HG02870 (cell line): Measurements from ENCODE around the gene ZNF850.

Source experiments
- ATAC-seq: cut with Tn5 transposase; IDR thresholded peaks from one replicate; pipeline ENCODE4 v1.9.1; 2021; ENCODE audit warnings: mild to moderate bottlenecking, moderate library complexity; ENCODE audit not compliant: unreplicated experiment

Gene ZNF850

DNA sequence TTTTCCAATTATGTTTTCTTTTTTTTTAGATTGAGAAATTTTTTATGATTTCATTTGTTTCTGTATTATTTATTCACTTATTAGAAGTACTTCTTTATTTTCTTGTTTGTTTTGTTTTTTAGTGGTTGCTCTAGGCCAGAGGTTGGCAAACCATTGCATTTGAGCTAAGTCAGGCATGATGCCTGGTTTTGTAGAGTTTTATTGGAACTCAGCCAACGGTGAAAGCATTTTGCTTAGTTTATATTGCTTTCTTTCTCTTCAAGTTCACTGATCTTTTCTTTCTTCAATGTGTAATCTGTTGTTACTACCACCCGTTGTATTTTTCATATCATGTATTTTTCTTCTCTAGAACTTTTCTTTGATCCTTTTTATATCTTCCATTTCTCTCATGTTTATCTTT, 65.5 kb downstream of the ZNF850 start:
- ATAC-seq: no peak

DNA sequence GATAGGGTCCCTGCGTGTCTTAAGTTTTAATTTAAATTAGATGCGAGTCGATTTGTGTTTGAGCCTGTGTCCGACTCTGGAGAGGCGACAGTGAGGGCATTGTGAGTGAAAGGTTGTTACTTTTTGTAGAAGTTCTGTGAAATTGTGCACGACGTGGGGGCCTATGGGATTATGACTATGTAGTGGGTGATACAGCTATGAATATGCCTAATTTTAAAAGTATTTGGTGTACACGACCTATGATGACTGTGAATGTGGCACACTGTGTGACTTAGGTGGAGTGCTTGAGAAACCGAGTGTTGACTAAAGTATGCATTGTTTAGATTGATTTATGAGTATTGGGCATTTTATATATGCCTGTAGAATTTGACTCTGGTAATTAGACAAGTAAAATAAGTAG, 84.5 kb downstream of the ZNF850 start:
- ATAC-seq: no peak

DNA sequence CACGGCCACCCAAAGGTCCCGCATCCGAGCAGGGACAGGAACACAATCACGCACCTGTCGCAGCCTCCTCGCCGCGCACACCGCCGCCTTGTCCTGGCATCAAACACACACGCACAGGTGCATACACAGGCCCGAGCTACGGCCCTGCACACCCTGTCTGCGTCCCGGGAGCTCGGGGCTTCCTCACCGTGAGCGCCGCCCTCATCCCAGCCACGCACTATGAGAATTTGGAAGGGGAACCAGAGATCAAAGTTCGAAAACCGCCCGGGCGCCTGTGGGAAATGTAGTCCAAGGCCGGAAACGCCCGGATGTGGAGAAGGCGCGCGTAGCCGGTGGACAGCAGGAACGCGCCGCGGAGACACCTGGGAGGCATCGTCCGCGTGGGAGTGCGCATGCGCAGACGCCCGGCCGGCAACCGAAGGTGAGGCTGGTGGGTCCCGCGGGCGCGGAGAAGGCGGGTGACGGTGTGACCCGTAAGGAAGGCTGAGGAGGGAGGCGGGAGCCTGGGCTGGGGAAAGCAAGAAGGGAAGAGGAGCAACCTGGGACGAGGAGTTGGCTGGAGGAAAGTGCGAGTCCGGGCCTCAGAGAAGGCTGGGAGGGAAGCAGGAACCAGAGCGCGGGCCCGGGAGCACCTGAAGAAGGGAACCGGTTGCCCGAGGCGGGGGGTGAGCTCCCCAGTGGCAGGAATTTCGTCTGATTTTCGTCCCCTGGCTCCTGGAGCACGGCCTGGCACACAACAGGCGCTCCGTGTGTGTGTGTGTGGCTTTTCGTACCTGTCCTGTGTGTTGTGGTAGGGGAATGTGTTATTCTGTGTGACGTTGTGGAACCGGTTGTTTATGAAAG, 85.2 kb downstream of the ZNF850 start, which contains the start of gene ZNF567:
TSS of gene ZNF567 (plus strand) at position 399 of the 843 bp plus-strand sequence. CDS start 7,256 bp downstream, outside the sequence.
- peak; percentile 92 for ATAC-seq

DNA sequence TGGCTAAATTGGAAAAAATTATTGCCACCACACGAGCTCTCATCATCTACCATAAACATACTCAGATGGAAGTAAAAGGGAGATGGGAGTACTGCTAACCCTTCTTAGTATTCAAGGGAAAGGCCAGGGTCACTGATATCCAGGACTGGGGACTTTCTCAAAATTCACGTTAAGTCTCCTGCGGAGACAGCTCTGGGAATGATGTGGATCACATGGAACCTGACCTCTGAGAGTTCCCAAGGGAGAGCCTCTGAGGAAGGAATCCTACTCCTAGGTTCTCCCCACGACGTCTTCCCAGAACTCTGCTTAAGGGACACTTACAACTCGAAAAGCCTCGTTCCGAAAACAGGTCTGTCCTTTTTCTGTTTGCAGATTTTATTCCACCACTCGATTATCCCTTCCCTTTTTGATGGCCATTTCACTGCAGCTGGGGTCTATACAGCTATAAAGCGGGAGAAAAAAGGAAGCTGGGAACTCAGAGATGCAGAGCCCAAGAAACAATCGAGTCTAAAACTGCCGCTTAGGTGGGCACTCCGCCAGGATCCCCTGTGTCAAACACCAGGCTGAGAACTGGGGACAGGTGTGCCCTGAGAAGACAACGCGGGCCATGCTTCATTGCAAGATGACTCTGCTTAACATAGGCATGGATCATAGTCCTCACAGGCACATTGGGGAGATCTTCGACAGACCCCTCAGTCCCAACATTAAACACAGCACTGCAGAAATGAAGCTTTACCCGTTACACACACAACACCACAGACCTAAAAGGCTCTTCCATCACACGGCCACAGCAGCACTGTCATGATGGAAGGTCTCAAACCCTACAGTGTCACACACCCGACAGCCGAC, 86.0 kb downstream of the ZNF850 start:
- peak; percentile 5 for ATAC-seq

DNA sequence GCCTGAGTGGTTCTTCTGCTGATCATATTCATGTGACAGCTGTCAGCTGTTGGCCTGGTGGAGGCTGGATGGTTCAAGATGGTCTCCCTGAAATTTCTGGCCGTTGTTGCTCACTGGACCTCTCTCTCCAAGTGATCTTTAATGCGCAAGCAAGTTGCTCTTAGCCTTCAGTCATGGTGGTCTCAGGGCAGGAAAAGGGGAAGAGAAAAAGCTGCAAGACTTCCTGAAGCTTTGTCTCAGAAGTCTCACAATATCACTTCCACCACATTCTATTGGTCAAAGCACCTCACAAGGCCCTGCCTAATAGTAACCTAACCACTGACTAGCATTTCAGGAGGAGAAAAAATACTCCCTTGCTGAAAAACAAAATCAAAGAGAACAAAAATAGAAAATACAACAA, 86.8 kb downstream of the ZNF850 start:
- no peak for ATAC-seq

DNA sequence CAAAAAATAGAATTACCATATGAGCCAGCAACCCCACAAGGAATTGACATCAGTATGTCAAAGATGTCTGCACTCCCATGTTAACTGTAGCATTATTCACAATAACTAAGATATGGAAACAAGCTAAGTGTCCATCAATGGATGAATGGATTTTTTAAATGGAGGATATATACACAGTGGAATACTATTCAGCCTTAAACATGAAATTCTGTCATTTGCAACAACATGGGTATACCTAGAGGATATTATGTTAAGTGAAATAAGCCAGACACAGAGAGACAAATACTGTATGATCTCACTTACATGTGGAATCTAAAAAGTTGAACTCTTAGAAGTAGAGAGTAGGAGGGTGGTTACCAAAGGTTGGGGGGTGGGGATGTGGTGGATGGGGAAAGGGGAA, 93.2 kb downstream of the ZNF850 start:
- no peak for ATAC-seq

DNA sequence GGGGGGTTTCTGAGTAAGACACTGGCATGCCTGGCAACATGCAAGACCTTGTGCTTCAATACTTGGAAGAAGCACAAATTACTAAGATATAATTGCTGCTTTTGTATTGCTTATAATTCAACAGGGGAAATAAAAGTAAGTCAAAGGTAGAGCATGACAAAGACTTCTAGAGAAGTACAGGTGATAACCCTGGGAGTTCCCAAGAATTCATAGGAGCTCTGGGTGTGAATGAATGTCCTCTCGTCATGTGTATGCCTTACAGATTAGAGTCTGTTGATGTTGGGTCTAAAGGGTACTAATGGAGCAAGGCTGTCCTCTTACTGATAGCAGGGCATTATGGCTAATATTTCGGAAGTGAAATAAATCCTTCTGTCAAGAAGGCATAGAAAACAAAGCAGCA, 98.4 kb downstream of the ZNF850 start:
- no peak for ATAC-seq

DNA sequence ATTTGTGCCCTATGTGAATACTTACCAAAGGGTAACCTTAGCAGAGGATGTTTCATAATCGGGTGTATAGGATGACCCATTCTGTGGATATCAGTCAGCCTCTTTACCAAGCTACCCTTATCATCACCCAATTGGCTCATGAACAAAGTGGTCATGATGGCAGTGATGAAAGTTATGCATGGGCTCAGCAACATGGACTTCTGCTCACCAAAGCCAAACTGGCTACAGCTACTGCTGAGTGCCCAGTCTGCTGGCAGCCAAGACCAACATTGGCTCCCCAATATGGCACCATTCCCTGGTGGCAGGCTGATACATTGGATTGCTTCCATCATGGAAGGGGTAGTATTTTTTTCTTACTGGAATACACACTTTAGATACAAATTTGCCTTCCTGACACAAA, 100.2 kb downstream of the ZNF850 start:
- no peak for ATAC-seq

DNA sequence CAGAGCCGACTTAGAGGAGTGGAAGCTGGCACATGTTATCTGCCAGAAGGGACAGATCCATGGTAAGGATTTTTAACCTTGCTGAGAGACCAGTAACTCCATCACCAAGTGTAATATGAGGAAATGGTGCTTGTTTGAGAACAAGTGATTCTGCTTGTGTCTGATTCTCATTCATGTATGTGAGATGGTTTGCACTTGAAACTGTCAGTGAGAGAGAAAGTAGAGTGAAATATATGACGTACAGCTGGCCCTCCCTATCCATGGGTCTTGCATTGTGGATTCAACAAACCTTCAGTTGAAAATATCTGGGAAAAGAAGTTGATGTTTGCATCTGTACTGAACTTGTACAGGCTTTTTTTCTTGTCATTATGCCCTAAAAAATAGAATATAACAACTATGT, 104.0 kb downstream of the ZNF850 start:
- no peak for ATAC-seq

DNA sequence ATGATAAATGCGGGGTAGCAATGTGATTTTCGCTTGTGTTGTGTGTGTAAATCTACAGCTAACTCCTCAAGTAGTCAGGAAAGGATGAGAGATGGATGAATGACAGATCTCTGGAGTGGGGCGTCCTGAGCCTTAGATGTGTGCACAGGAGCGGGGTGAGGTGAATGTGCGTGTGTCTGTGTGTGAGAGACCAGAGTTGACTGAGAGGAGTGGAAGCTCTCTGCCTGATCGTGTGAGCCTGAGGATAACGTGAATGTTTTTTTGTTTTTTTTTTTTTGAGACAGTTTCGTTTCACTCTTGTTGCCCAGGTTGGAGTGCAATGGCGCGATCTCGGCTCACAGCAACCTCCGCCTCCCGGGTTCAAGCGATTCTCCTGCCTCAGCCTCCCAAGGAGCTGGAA, 106.8 kb downstream of the ZNF850 start:
- no peak for ATAC-seq
